ENCODE measurements around the gene TFPI2.
A peak's percentile ranks its signal among the peaks of the same experiment; 100 is the strongest.

The TFPI2 gene

DNA sequence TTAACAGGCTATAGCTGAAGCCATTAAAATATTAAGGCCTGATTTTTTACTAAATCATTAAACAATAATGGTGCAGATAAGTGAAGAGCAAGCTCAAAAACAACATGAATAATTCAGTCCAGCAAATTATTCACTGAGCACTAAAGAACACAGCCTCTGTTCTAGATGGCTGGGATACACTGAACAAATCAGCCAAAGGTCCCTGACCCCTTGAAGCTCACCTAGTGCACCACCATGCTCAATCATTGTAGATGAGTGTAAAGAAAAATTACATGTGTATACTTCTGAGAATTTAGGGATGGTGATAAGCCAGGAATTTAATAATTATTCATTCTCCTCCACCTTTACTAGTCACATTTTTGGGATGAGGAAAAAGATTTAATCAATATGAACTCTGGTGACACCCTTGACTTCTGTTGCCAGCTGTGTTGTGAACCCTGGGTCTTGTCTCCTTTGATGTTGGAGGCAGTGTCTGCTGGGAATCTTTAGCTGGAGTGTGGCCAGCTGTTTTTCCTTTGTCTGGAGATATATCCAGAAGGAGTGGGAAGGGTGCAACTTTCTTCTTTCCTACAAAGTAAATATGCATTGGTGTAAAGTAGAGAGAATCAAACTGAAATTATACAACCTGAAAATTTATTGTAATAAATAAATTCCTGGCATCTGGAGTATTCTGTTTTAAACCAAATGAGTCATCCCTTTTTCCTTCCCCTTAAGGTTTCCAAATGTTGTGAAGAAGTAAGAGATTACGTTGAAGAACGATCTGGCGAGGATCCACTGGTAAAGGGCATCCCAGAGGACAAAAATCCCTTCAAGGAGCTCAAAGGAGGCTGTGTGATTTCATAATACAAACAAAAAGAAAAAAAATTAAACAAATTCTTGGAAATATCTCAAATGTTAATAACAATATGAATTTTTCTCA, 19.8 kb upstream of the TFPI2 start:
- no peaks in the 10 kb centered on the region for H3K27me3 ChIP-seq
- H3K27ac ChIP-seq, result no peak overlapping the region
- no peak for TF ChIP-seq Cebpa-rat (IDR thresholded peaks at IDR 0.05)
- no peaks in the 10 kb centered on the region for H3K9me3 ChIP-seq
- H3K4me3 ChIP-seq, result no peak overlapping the region
- no peaks in the 10 kb centered on the region for H4K20me1 ChIP-seq
- no peak overlapping the region for H3K4me2 ChIP-seq
- no peak overlapping the region for H3K9ac ChIP-seq
- H3K4me1 ChIP-seq, result 0 out of 2 replicates have a peak, but pooled peaks cover 3% of the 10 kb centered on the region
- no peaks in the 10 kb centered on the region for H3K36me3 ChIP-seq

GRCh38 chr7:93906267-93906666, 15.7 kb upstream of the TFPI2 start, which contains the start of gene GNGT1:
TSS of gene GNGT1 (plus strand) at chr7:93906567. CDS start at chr7:93906747, 180 bp downstream.
- H3K4me1 ChIP-seq, result no peaks in the 10 kb centered on the region
- no peak within 1 kb of the TSS for H3K4me3 ChIP-seq
- H3K36me3 ChIP-seq, result no peaks in the 10 kb centered on the region
- no peaks in the 10 kb centered on the region for H3K27me3 ChIP-seq
- no peak within 1 kb of the TSS for H3K27ac ChIP-seq
- H3K9me3 ChIP-seq, result no peaks in the 10 kb centered on the region
- no peak within 1 kb of the TSS for H3K9ac ChIP-seq
- no peak within 1 kb of the TSS for H3K4me2 ChIP-seq
- H4K20me1 ChIP-seq, result no peaks in the 10 kb centered on the region
- TF ChIP-seq Cebpa-rat (IDR thresholded peaks at IDR 0.05), result no peak

- no peak for TF ChIP-seq Cebpa-rat (IDR thresholded peaks at IDR 0.05)
- no peaks in the 10 kb centered on the region for H3K9me3 ChIP-seq
These were observed 12.3 kb upstream of the TFPI2 start for GRCh38 chr7:93902777-93903423.

GRCh38 chr7:93897680-93898079, 7.1 kb upstream of the TFPI2 start:
- H3K36me3 ChIP-seq, result no peaks in the 10 kb centered on the region
- no peak overlapping the region for H3K9ac ChIP-seq
- H3K9me3 ChIP-seq, result no peaks in the 10 kb centered on the region
- no peak overlapping the region for H3K4me2 ChIP-seq
- no peak for TF ChIP-seq Cebpa-rat (IDR thresholded peaks at IDR 0.05)
- no peaks in the 10 kb centered on the region for H3K4me1 ChIP-seq
- no peak overlapping the region for H3K27ac ChIP-seq
- no peak overlapping the region for H3K4me3 ChIP-seq
- no peaks in the 10 kb centered on the region; the same call in 1 of the 2 replicates for H3K27me3 ChIP-seq
- no peaks in the 10 kb centered on the region for H4K20me1 ChIP-seq

More at GRCh38 chr7:93902777-93903423, 12.3 kb upstream of the TFPI2 start:
- Histone ChIP-seq H3K4me2 (no peak overlapping the region), H3K27me3 (no peaks in the 10 kb centered on the region), H3K27ac (no peak overlapping the region), H3K36me3 (no peaks in the 10 kb centered on the region), H3K4me3 (no peak overlapping the region), H3K9ac (no peak overlapping the region), H3K4me1 (no peaks in the 10 kb centered on the region), H4K20me1 (no peaks in the 10 kb centered on the region)

- Histone ChIP-seq H3K4me2 (no peak overlapping the region), H3K27me3 (peaks cover 15% of the 10 kb centered on the region), H3K4me1 (no peaks in the 10 kb centered on the region), H4K20me1 (no peaks in the 10 kb centered on the region), H3K27ac (no peak overlapping the region), H3K36me3 (no peaks in the 10 kb centered on the region), H3K9me3 (peaks cover 5% of the 10 kb centered on the region), H3K9ac (no peak overlapping the region), H3K4me3 (no peak overlapping the region)
- no peak for TF ChIP-seq Cebpa-rat (IDR thresholded peaks at IDR 0.05)
These were observed 5.5 kb upstream of the TFPI2 start for GRCh38 chr7:93895859-93896600.

DNA sequence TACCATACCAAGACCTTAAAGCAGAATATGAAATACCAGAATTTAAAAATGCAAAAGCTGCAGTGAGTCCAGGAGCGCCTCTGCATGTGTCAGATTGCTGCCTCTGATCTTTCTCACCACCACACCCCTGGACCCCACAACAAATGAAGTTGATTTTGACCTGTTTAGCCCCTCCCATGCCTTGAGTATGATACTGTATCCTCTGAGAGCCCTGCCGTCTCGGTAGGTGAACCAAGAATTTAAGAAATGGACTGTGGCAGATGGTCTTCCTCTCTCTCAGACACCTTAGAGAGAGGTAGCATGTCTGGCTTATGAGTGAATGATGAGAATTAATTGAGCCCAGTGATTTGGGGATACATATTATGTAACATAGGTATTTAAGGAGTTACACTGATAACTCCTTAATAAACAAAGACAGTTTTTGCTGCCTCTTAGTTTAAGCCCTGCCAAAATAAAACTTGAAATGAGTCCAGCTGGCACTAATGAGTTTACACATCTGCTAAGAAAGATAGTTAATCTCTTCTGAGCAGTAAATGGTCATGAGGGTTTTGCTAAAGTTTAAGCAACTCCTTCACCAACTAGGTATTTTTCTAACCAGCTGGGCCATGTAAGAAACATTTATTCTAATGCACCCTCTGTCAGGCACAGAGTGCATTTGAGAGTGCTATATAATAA, 4.5 kb upstream of the TFPI2 start:
- H3K4me3 ChIP-seq, result no peak overlapping the region
- H3K9me3 ChIP-seq, result peaks cover 14% of the 10 kb centered on the region
- H3K4me2 ChIP-seq, result no peak overlapping the region
- no peak overlapping the region for H3K9ac ChIP-seq
- H3K27ac ChIP-seq, result no peak overlapping the region
- no peaks in the 10 kb centered on the region for H3K36me3 ChIP-seq
- H4K20me1 ChIP-seq, result no peaks in the 10 kb centered on the region
- TF ChIP-seq Cebpa-rat (IDR thresholded peaks at IDR 0.05), result no peak
- H3K27me3 ChIP-seq, result peaks cover 24% of the 10 kb centered on the region
- H3K4me1 ChIP-seq, result peaks cover 6% of the 10 kb centered on the region; the same call in 1 of the 2 replicates

GRCh38 chr7:93894426-93894825, 3.9 kb upstream of the TFPI2 start:
- Histone ChIP-seq H3K36me3 (no peaks in the 10 kb centered on the region), H3K27ac (no peak overlapping the region), H3K4me1 (peaks cover 9% of the 10 kb centered on the region; the same call in 1 of the 2 replicates), H3K9me3 (peaks cover 16% of the 10 kb centered on the region), H4K20me1 (no peaks in the 10 kb centered on the region), H3K27me3 (peaks cover 31% of the 10 kb centered on the region), H3K4me3 (no peak overlapping the region), H3K9ac (no peak overlapping the region), H3K4me2 (no peak overlapping the region)
- TF ChIP-seq Cebpa-rat (IDR thresholded peaks at IDR 0.05), result no peak

DNA sequence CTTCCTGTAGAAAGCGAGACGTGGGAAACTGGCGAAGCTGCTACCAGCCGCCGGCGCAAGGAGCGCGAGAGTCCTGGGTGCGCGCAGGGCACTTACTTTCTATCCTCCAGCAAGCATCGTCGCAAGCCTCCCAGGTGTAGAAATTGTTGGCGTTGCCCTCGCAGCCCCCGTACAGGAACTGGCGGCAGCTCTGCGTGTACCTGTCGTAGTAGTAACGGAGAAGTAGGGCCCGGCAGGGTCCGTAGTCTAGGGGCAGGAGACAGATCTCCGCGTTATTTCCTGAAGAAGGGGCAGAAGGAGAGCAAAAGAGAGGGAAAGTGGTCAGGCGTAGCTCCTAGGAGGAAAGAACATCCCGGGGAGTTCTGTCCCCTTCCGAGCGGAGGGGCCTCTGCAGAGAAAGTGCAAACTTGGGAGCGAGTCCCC, 501 bp downstream of the TFPI2 start:
- H3K4me2 ChIP-seq, result peak overlapping the region; percentile 51
- H3K4me3 ChIP-seq, result peak overlapping the region; percentile 52
- H3K9ac ChIP-seq, result no peak overlapping the region

GRCh38 chr7:93889261-93889660, 1.3 kb downstream of the TFPI2 start:
- peaks cover 37% of the 10 kb centered on the region for H3K27me3 ChIP-seq
- H3K36me3 ChIP-seq, result no peaks in the 10 kb centered on the region
- peaks cover 16% of the 10 kb centered on the region for H3K9me3 ChIP-seq
- H3K27ac ChIP-seq, result no peak overlapping the region
- no peak overlapping the region for H3K9ac ChIP-seq
- no peak overlapping the region for H3K4me3 ChIP-seq
- no peak overlapping the region for H3K4me2 ChIP-seq
- H3K4me1 ChIP-seq, result peaks cover 9% of the 10 kb centered on the region; the same call in 1 of the 2 replicates
- no peaks in the 10 kb centered on the region for H4K20me1 ChIP-seq
- no peak for TF ChIP-seq Cebpa-rat (IDR thresholded peaks at IDR 0.05)

More for the DNA sequence above, 501 bp downstream of the TFPI2 start:
- Histone ChIP-seq H3K4me1 (peaks cover 9% of the 10 kb centered on the region; the same call in 1 of the 2 replicates), H3K9me3 (peaks cover 16% of the 10 kb centered on the region), H3K36me3 (no peaks in the 10 kb centered on the region), H3K27me3 (peaks cover 37% of the 10 kb centered on the region), H4K20me1 (no peaks in the 10 kb centered on the region), H3K27ac (no peak overlapping the region)
- TF ChIP-seq Cebpa-rat (IDR thresholded peaks at IDR 0.05), result no peak

All from BLaER1 (cell line).